ENCODE data around the gene TEX29. TPM values are rescaled to one million over a fixed set of nuclear protein-coding genes. Genes with fewer than 3 reads are reported as not detected.

Gene TEX29
- total and polyA plus RNA-seq, 2 of the 4 experiments (the other 2 are of a cell fraction), result 0.46 TPM; not detected in 1

DNA sequence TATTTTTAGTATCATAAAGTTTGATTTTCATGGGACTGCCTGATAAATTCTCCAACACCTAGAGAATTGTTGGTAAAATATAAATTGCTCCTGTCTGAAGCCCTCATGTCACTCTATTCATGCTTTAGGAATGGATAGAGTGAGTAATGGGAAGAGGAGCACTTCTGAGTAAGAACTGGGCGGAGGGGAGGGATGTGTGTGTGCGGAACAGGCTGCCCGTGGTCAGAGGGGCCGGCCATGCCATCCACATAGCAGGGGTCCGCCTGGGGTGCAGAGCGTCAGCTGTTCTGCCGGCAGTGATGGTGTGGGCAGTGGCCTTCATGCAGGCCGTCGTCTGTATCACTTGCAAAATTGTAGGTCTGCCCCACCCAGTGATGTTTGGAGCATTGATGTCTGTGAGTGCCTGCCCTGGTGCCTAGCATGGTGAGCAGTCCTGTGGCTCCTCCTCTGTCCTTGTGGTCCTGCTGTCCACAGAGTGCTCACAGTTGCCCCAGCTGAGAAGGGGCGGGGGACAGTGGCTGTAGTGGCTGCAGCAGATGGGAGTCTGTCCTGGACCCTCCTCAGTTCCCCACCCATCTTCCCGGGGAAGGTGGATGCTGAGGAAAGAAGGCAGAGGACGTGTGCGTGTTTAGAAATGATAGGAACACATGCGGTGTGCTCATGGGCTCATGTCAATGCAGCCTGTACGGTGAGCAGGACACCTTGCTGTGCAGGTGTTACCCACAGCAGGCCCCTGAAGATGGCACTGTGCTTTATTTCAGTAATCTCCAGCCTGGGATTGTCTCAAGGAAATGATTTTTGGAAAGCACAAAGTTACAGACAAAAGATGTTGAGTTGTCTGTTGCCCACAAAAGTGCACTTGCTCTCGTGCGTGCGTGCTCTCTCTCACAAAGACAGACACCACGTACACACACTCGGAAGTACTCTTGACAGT is 49.4 kb upstream of the TEX29 start:
- dilution Hi-C loops (cut with HindIII; ENCODE audit: low sequenced_read_pairs, unreplicated experiment), result no loop called here
- in situ Hi-C loops (cut with MboI; ENCODE audit: low sequenced_read_pairs), result no loop called here
- no peak overlapping the region for H2BK15ac ChIP-seq (ENCODE audit: low read depth, low read length)
- H2AFZ ChIP-seq (replicated peaks; ENCODE audit: low read length, poor library complexity), result peak overlapping the region; percentile 28
- peaks cover 35% of the 10 kb centered on the region for H3K9me1 ChIP-seq (ENCODE audit: insufficient read depth, low read length)
- 95% methylated on average over 10 of the region's 20 CpGs; no CpG with 5 or more reads in 1 of the 2 experiments for WGBS, 2 experiments (ENCODE audit: extremely low coverage in 2 of 2, insufficient read length in 1 of 2)
- H3K27me3 ChIP-seq (ENCODE audit: control insufficient read depth, insufficient read depth, low read length), result no peaks in the 10 kb centered on the region
- peak; percentile 55 for DNase-seq
- no peaks in the 10 kb centered on the region for H3K9me3 ChIP-seq (ENCODE audit: control insufficient read depth, insufficient read depth, low read length)
- no peak overlapping the region for H4K5ac ChIP-seq (ENCODE audit: low read depth, low read length)
- peak overlapping the region; percentile 22; the same call in 1 of the 2 replicates for H2AK5ac ChIP-seq (ENCODE audit: low read depth, low read length)
- BruUV-seq (replicated peaks), result no TSS peak
- peak overlapping the region in 1 of 2 experiments; percentile 22; a peak in 1 of 4 replicates for H4K8ac ChIP-seq (ENCODE audit: low read depth in 2 of 2, low read length in 2 of 2)
- peaks cover 19 to 64% of the 10 kb centered on the region in 2 experiments for H3K79me1 ChIP-seq (ENCODE audit: low read depth in 1 of 2, low read length in 2 of 2)
- no peak overlapping the region for H3K27ac ChIP-seq (ENCODE audit: insufficient read depth, low read length)
- no peak overlapping the region for H3K18ac ChIP-seq (ENCODE audit: low read depth, low read length)
- peak overlapping the region; percentile 55 for H2BK20ac ChIP-seq (ENCODE audit: low read depth, low read length)
- no peak overlapping the region for H3K56ac ChIP-seq (ENCODE audit: extremely low read depth, insufficient read depth, low read length)
- H3K4me3 ChIP-seq (ENCODE audit: insufficient read depth, low read depth, low read length), result no peak overlapping the region
- peaks cover 25% of the 10 kb centered on the region for H3K4me1 ChIP-seq (ENCODE audit: control insufficient read depth, insufficient read depth, low read length)
- ChIA-PET CTCF (interaction anchor here (1.2 kb wide), 1 partner anchor 10 kb away, joined by 3 read pairs; no protein-coding TSS in a partner anchor), POLR2A (ENCODE audit: unreplicated experiment) (no interaction called here)
- no peak overlapping the region for H3K4me2 ChIP-seq (ENCODE audit: low read depth, low read length)
- H3K36me3 ChIP-seq (ENCODE audit: control insufficient read depth, insufficient read depth, low read length), result peaks cover 34% of the 10 kb centered on the region
- H3K9ac ChIP-seq (ENCODE audit: low read depth, low read length), result no peak overlapping the region
- ATAC-seq (ENCODE audit: low read depth), result peak; percentile 58; the same call in 1 of the 2 replicates
- peak overlapping the region; percentile 21 for H4K91ac ChIP-seq (ENCODE audit: insufficient read depth, low read depth, low read length)
- peak overlapping the region; percentile 59; the same call in 1 of the 2 replicates for H2BK120ac ChIP-seq (ENCODE audit: low read depth, low read length)
- peak overlapping the region; percentile 48 for H3K4ac ChIP-seq (ENCODE audit: low read depth, low read length)
- intact Hi-C loops (cut with micrococcal nuclease), result no loop called here
- H3K14ac ChIP-seq (replicated peaks; ENCODE audit: low read depth, low read length), result no peak overlapping the region
- H3K23ac ChIP-seq (ENCODE audit: low read depth, low read length), result no peak overlapping the region
- H2BK5ac ChIP-seq (ENCODE audit: low read depth, low read length, poor library complexity, severe bottlenecking), result no peak overlapping the region
- TF ChIP-seq RFX5 (IDR thresholded peaks at IDR 0.05; ENCODE audit: low read depth, low read length), result no peak
- TF ChIP-seq CEBPB (IDR thresholded peaks at IDR 0.05; ENCODE audit: low read depth, low read length), result no peak
- TF ChIP-seq NFE2L2 (IDR thresholded peaks at IDR 0.05; ENCODE audit: low read depth, low read length), result no peak
- H2AK9ac ChIP-seq (replicated peaks; ENCODE audit: low read depth, low read length, poor library complexity), result peak overlapping the region; percentile 22
- 0 out of 2 replicates have a peak, but pooled peaks cover 3% of the 10 kb centered on the region for H4K20me1 ChIP-seq (ENCODE audit: insufficient read depth, low read length)

All from IMR-90 (cell line).